Parathyroid adenoma (tissue), 2 donors: ENCODE data around the gene ZDHHC7.
A peak's percentile ranks its signal among the peaks of the same experiment; 100 is the strongest.

Experiments used
- H2AFZ ChIP-seq: fragments of 300-600 bp; sonication (generic); one replicate; pipeline ENCODE4 v1.7.0; 2017; ENCODE audit warnings: antibody characterized with exemption, mild to moderate bottlenecking
- H3K27ac ChIP-seq: fragments of 300-600 bp; sonication (generic); one replicate; pipeline ENCODE4 v1.7.0; 2017
- H3K27me3 ChIP-seq: fragments of 300-600 bp; sonication (generic); one replicate; pipeline ENCODE4 v1.7.0; 2017; ENCODE audit warnings: low read length; ENCODE audit not compliant: control insufficient read depth, insufficient read depth
- H3K36me3 ChIP-seq: fragments of 300-600 bp; sonication (generic); one replicate; pipeline ENCODE4 v1.7.0; 2017; ENCODE audit warnings: low read length; ENCODE audit not compliant: control insufficient read depth, insufficient read depth
- H3K4me1 ChIP-seq: fragments of 300-600 bp; sonication (generic); one replicate; pipeline ENCODE4 v1.7.0; 2017; ENCODE audit warnings: control low read depth
- H3K4me2 ChIP-seq: fragments of 300-600 bp; sonication (generic); one replicate; pipeline ENCODE4 v1.7.0; 2017; ENCODE audit warnings: low read length
- H3K4me3 ChIP-seq: fragments of 300-600 bp; sonication (generic); one replicate; pipeline ENCODE4 v1.7.0; 2017; ENCODE audit warnings: low read depth, low read length
- H3K79me2 ChIP-seq: fragments of 300-600 bp; sonication (generic); one replicate; pipeline ENCODE4 v1.7.0; 2017; ENCODE audit warnings: control low read depth
- H3K9ac ChIP-seq: fragments of 300-600 bp; sonication (generic); one replicate; pipeline ENCODE4 v1.7.0; 2017; ENCODE audit warnings: mild to moderate bottlenecking
- H3K9me3 ChIP-seq: fragments of 300-600 bp; sonication (generic); one replicate; pipeline ENCODE4 v1.7.0; 2017; ENCODE audit warnings: low read length; ENCODE audit not compliant: control insufficient read depth
- CTCF ChIP-seq: fragments of 300-600 bp; sonication (generic); IDR thresholded peaks from one replicate; pipeline ENCODE4 v1.7.0; 2017; ENCODE audit warnings: antibody characterized with exemption, mild to moderate bottlenecking
- donor health status: primary hyperparathyroidism.

Gene ZDHHC7

GRCh38 chr16:85010931-85011845, at the start of gene ZDHHC7:
Gene ZDHHC7 (minus strand): TSS chr16:85011535. CDS start chr16:84990618, 20,917 bp downstream.
- H3K4me3 ChIP-seq: peak within 1 kb of the TSS; percentile 61
- H3K79me2 ChIP-seq: peaks cover 33% of the 10 kb centered on the region
- peak within 1 kb of the TSS; percentile 95 for H3K9ac ChIP-seq
- H3K4me2 ChIP-seq: peak within 1 kb of the TSS; percentile 95
- no peak for TF ChIP-seq CTCF
- peak within 1 kb of the TSS; percentile 99 for H2AFZ ChIP-seq
- peak within 1 kb of the TSS; percentile 98 for H3K27ac ChIP-seq
- H3K27me3 ChIP-seq: no peaks in the 10 kb centered on the region
- no peaks in the 10 kb centered on the region for H3K9me3 ChIP-seq
- peaks cover 8% of the 10 kb centered on the region for H3K4me1 ChIP-seq
- no peaks in the 10 kb centered on the region for H3K36me3 ChIP-seq

GRCh38 chr16:85058909-85059308, 47.6 kb upstream of the ZDHHC7 start:
- H3K79me2 ChIP-seq: no peaks in the 10 kb centered on the region
- no peaks in the 10 kb centered on the region for H3K27me3 ChIP-seq
- no peak overlapping the region for H3K27ac ChIP-seq
- H3K36me3 ChIP-seq: no peaks in the 10 kb centered on the region
- no peak overlapping the region for H3K4me3 ChIP-seq
- H3K4me2 ChIP-seq: no peak overlapping the region
- H2AFZ ChIP-seq: no peak overlapping the region
- H3K4me1 ChIP-seq: peaks cover 10% of the 10 kb centered on the region
- TF ChIP-seq CTCF: no peak
- no peaks in the 10 kb centered on the region for H3K9me3 ChIP-seq
- no peak overlapping the region for H3K9ac ChIP-seq

- Histone ChIP-seq H3K79me2 (no peaks in the 10 kb centered on the region), H3K9me3 (no peaks in the 10 kb centered on the region), H3K36me3 (no peaks in the 10 kb centered on the region), H3K4me2 (no peak overlapping the region), H3K27me3 (no peaks in the 10 kb centered on the region), H3K27ac (no peak overlapping the region), H3K9ac (no peak overlapping the region), H2AFZ (no peak overlapping the region), H3K4me3 (no peak overlapping the region), H3K4me1 (peaks cover 10% of the 10 kb centered on the region)
- no peak for TF ChIP-seq CTCF
These were observed 46.6 kb upstream of the ZDHHC7 start for GRCh38 chr16:85057948-85058347.

- H3K79me2 ChIP-seq: no peaks in the 10 kb centered on the region
- no peaks in the 10 kb centered on the region for H3K36me3 ChIP-seq
- no peak overlapping the region for H3K27ac ChIP-seq
- peaks cover 10% of the 10 kb centered on the region for H3K4me1 ChIP-seq
- H3K27me3 ChIP-seq: no peaks in the 10 kb centered on the region
- H3K9me3 ChIP-seq: no peaks in the 10 kb centered on the region
- H3K4me2 ChIP-seq: no peak overlapping the region
- no peak overlapping the region for H3K4me3 ChIP-seq
- no peak overlapping the region for H2AFZ ChIP-seq
- H3K9ac ChIP-seq: no peak overlapping the region
- peak; percentile 33 for TF ChIP-seq CTCF
These were observed 46.0 kb upstream of the ZDHHC7 start for GRCh38 chr16:85057212-85057889.
